Activated CD8-positive, alpha-beta memory T cell treated with anti-CD3 and anti-CD28 coated beads for 48 hours (primary cell): ENCODE data around the gene OR10J5.
"Not testable (repeated sequence)": the region's sequence is repeated elsewhere in the genome, so short reads cannot be mapped to it uniquely, and the experiment has no call there.

ENCODE experiments used
- DNase-seq, 3 experiments: peaks; one replicate each; pipeline ENCODE4 v3.0.0-alpha.2; 2020; ENCODE audit warnings: low read depth in 2 of 3, low spot score in 2 of 3

Gene OR10J5

GRCh38 chr1:159535907-159536306 is at the start of gene OR10J5:
OR10J5 (minus strand) TSS chr1:159536007; CDS start chr1:159536007, 0 bp downstream.
- no peak for DNase-seq

DNA sequence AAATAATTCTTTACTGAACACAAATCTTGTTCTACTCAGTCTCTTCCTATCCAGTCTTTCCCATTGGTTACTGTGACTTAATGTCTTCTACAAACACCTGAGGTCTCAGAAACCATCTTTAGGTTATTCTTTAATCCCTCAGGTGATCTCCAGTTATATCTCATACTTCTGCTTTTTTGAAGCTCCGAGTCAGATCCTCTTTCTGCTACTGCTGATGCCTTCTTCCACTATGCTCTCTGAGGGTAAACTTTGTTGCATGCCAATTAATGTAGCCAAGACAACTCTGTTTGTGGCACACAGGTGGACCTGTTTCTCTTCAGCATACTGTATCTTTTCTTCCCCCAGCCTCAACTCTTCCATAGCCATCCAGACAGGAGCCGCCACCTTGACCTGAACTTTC is 48.7 kb upstream of the OR10J5 start:
- DNase-seq = no peak

GRCh38 chr1:159581422-159581821 is 45.6 kb upstream of the OR10J5 start:
- DNase-seq = no peak

- DNase-seq = no peak
These were observed 44.5 kb upstream of the OR10J5 start for GRCh38 chr1:159580340-159580739.

- no peak for DNase-seq
These were observed 41.6 kb upstream of the OR10J5 start for GRCh38 chr1:159577446-159577845.

GRCh38 chr1:159562680-159563079 is 26.9 kb upstream of the OR10J5 start:
- DNase-seq = no peak

DNA sequence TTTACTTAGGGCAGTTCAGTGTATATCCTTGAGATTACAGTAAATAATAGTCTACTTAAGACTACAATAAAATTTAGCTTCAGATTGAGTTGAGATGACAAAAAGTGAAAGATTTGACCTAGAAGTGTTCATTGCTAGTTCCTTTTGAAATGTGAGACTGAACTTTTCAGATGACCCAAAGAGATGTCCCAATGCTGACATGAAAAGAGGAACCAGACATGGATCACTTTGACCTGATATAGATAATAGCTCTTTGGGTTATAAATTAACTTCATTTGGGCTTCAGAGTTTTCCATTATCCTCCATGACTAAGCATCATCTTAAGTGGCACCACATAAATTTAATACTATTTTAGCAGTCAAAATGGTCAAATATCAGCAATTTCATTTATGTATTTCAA is 25.7 kb upstream of the OR10J5 start:
- DNase-seq = no peak

GRCh38 chr1:159560599-159560998 is 24.8 kb upstream of the OR10J5 start:
- DNase-seq = no peak

DNA sequence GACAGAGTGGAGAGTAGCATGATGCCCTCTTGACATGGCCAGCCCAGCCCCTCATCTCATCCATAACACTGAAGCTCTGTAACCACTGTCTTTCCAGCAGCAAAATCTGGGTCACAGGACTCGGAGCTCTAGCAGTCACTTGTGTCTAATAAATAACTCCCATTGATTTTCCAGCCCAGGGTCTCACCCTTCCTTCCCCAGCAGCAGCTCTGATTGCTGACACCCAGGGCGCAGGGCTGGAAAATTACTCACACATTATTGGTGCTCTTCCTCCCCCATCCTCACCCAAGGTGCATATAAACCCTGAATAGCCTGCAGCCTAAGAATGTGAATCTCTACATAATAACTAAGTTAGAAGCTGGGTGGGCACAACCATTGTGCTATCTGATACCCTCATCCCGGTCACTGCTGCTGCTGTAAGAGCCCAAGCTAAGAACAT is 21.1 kb upstream of the OR10J5 start:
- no peak for DNase-seq

- no peak for DNase-seq
These were observed 18.9 kb upstream of the OR10J5 start for GRCh38 chr1:159554696-159555095.

GRCh38 chr1:159554261-159554660 is 18.5 kb upstream of the OR10J5 start:
- DNase-seq = no peak

GRCh38 chr1:159548126-159548525 is 12.3 kb upstream of the OR10J5 start:
- DNase-seq = no peak

GRCh38 chr1:159532922-159533321 is 2.9 kb downstream of the OR10J5 start:
- DNase-seq = no peak

GRCh38 chr1:159524792-159525191 is 11.0 kb downstream of the OR10J5 start:
- not testable (repeated sequence) for DNase-seq

- DNase-seq = no peak
These were observed 25.6 kb downstream of the OR10J5 start for GRCh38 chr1:159510229-159510541.

- DNase-seq = no peak
These were observed 26.2 kb downstream of the OR10J5 start for GRCh38 chr1:159509440-159510228.

DNA sequence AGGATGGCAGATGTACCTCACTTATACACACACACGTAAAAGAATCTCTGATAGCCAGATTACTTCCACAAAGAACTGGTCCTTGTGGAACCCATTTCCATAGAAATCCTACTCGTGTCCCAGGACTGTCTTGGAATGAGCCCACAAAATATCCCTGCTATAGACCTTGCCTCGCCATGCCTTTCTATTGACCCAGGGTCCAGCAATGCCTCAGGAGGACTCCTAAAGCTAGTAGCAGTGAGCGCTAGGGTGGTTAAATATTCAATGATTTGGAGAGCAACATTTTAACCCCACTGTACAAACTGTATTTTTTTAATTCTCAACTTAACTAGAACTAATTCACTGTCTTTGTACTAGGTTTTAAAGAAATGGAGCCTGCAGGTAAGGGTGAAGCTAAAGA is 26.9 kb downstream of the OR10J5 start:
- no peak for DNase-seq

DNA sequence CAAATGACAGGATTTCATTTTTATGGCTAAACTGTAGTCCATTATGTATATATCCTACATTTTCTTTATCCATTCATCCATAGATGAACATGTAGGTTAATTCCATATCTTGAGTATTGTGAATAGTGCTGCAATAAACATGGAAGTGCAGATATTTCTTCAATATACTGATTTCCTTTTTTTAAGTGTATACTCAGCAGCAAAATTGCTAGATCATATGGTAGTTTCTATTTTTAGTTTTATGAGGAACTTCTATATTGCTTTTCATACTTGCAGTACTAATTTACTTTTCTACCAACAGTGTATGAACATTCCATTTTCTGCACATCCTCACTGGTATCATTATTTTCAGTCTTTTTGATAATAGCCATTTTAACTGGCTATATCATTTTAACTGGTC is 30.1 kb downstream of the OR10J5 start:
- no peak for DNase-seq

- DNase-seq = no peak
These were observed 34.7 kb downstream of the OR10J5 start for GRCh38 chr1:159501082-159501481.

DNA sequence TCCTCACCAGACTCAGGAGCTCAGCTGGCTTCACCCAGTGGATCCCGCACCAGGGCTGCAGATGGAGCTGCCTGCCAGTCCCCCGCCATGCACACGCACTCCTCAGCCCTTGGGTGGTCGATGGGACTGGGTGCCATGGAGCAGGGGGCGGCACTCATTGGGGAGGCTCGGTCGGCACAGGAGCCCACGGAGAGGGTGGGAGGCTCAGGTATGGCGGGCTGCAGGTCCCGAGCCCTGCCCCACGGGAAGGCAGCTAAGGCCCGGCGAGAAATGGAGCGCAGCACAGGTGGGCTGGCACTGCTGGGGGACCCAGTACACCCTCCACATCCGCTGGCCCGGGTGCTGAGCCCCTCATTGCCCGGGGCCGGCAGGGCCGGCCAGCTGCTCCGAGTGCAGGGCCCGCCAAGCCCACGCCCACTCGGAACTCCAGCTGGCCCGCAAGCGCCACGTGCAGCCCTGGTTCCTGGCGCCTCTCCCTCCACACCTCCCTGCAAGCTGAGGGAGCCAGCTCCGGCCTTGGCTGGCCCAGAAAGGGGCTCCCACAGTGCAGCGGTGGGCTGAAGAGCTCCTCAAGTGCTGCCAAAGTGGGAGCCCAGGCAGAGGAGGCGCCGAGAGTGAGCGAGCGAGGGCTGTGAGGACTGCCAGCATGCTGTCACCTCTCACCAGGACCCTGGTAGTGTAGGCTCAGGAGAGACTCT is 41.1 kb downstream of the OR10J5 start:
- DNase-seq = not testable (repeated sequence)

DNA sequence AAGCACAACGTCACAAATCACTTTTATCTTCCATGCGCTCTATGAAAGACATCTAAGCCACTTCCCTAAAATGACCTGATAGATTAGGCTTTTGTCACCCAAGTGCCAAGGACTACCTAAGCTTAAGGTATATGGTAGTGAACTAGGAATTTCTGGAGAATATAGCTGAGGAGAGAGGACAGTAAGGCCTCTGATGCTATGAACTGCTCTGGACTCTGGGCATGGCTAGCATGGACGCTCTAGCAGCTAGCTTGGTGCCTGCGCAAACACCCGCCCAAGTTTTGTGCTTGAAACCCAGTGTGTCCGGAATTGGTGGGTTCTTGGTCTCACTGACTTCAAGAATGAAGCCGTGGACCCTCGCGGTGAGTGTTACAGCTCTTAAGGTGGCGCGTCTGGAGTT is 42.5 kb downstream of the OR10J5 start:
- DNase-seq = no peak

DNA sequence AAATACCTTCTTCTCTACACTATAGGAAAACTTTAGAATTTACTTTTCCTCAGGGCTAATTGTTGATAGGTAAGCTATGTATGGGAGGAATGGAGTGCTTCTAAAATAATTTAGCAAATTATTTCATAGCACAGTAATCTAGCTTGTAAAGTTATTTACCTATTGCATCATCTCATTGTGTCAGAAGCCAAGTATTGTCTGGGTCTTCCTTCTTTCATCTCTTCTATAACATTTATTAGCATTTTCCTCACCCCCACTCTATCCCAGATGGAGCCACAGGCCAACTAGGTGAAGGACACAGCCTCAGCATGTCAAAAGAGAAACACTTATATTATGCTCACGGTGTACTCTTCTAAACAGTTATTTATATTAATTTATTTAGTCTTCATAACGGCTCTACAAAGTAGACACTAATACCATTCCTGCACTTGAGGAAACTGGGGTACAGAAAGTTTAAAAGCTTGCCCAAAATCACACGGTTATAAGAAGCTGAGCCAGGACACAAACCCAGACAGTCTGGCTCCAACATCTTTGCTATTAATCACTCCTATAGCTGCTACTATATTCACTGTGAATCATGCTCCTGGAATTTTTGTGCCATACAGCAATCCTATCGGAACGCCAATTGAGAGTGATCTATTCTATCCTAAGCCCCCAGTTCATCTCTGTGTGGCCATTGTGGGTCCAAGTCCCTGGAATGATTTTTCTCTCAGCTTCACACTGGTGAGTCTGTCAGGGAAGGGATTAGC is 43.1 kb downstream of the OR10J5 start:
- DNase-seq = no peak
